BJ (cell line): ENCODE results near the gene AKAP14. TPM values are rescaled to one million over a fixed set of nuclear protein-coding genes. Genes with fewer than 3 reads are reported as not detected.

Experiments used
- CTCF ChIA-PET: fragments of 350-600 bp; formaldehyde crosslinking; extraction: SDS; loops from one replicate; lab custom pipeline; 2021; ENCODE audit warnings: antibody characterized with exemption, inconsistent platforms; lab: Yijun Ruan, JAX
- POLR2A ChIA-PET: fragments of 300-600 bp; sonication (Branson Sonifier 250); formaldehyde crosslinking; extraction: SDS; loops from one replicate; lab custom pipeline; 2021; ENCODE audit warnings: antibody characterized with exemption; lab: Charles Lee
- DNase-seq: peaks from one replicate; pipeline ENCODE4 v3.0.0-alpha.2; 2011; ENCODE audit warnings: low read depth
- H3K27me3 ChIP-seq: 2 replicates; pipeline ENCODE4 v1.6.0; 2011; ENCODE audit warnings: low read length; ENCODE audit not compliant: control insufficient read depth, insufficient read depth
- H3K36me3 ChIP-seq: 2 replicates; pipeline ENCODE4 v1.5.1; 2011; ENCODE audit warnings: low read length; ENCODE audit not compliant: control insufficient read depth, insufficient read depth
- H3K4me3 ChIP-seq: 2 replicates; pipeline ENCODE4 v1.5.1; 2011; ENCODE audit warnings: low read depth, mild to moderate bottlenecking, control low read depth, low read length
- polyA minus RNA-seq: library from RNA; depleted of rRNA, polyadenylated mRNA; stranded (reverse); fragments of >200 nt; gene quantifications from 2 replicates; pipeline ENCODE4 v1.2.3, GENCODE V29; 2011; rRNA and poly(A)+ RNA removed
- polyA plus RNA-seq: library from polyadenylated mRNA; depleted of rRNA; stranded (reverse); fragments of >200 nt; gene quantifications from 2 replicates; pipeline ENCODE4 v1.2.3, GENCODE V29; 2011; rRNA removed
- TF ChIP-seq, protein P1 (sequence below): IDR thresholded peaks from 2 replicates; pipeline ENCODE4 v1.5.1; 2011; ENCODE audit warnings: low read depth, mild to moderate bottlenecking, control low read depth, inconsistent platforms, low read length, moderate library complexity; ENCODE audit not compliant: insufficient read depth

The AKAP14 gene
- polyA plus RNA-seq (not detected in 2 replicates), polyA minus RNA-seq (not detected in 2 replicates)

DNA sequence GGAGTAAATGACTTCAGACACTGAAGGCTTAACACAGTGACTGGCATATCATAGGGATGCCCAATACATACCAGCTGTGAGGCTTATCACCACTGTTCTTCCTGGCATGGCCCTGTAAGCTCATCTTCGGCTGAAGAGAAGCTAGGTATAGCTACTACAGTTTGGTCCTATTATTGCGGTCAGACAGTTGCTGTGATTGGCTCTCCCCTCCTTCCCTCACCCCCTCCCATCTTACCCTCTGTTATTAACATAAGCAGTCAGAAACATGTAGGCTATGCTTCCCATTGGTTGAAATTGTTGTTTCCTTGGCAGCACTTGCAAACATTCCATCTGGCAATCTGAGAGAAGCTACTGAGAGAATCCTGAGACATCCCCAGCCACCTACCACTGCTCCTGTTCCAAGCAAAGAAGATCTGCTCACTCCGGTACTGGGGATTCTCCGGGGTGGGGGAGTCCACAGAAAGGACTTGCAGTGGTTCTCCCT, at the start of gene AKAP14:
AKAP14 (plus strand) TSS at position 51 of the 484 bp plus-strand sequence. CDS start 7,331 bp downstream, outside the sequence.
- POLR2A ChIA-PET = no interaction called here
- Histone ChIP-seq H3K27me3 (no peaks in the 10 kb centered on the region), H3K36me3 (no peaks in the 10 kb centered on the region), H3K4me3 (no peak within 1 kb of the TSS)
- TF ChIP-seq, protein P1, sequence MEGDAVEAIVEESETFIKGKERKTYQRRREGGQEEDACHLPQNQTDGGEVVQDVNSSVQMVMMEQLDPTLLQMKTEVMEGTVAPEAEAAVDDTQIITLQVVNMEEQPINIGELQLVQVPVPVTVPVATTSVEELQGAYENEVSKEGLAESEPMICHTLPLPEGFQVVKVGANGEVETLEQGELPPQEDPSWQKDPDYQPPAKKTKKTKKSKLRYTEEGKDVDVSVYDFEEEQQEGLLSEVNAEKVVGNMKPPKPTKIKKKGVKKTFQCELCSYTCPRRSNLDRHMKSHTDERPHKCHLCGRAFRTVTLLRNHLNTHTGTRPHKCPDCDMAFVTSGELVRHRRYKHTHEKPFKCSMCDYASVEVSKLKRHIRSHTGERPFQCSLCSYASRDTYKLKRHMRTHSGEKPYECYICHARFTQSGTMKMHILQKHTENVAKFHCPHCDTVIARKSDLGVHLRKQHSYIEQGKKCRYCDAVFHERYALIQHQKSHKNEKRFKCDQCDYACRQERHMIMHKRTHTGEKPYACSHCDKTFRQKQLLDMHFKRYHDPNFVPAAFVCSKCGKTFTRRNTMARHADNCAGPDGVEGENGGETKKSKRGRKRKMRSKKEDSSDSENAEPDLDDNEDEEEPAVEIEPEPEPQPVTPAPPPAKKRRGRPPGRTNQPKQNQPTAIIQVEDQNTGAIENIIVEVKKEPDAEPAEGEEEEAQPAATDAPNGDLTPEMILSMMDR = no peak
- CTCF ChIA-PET = no interaction called here
- no peak for DNase-seq

DNA sequence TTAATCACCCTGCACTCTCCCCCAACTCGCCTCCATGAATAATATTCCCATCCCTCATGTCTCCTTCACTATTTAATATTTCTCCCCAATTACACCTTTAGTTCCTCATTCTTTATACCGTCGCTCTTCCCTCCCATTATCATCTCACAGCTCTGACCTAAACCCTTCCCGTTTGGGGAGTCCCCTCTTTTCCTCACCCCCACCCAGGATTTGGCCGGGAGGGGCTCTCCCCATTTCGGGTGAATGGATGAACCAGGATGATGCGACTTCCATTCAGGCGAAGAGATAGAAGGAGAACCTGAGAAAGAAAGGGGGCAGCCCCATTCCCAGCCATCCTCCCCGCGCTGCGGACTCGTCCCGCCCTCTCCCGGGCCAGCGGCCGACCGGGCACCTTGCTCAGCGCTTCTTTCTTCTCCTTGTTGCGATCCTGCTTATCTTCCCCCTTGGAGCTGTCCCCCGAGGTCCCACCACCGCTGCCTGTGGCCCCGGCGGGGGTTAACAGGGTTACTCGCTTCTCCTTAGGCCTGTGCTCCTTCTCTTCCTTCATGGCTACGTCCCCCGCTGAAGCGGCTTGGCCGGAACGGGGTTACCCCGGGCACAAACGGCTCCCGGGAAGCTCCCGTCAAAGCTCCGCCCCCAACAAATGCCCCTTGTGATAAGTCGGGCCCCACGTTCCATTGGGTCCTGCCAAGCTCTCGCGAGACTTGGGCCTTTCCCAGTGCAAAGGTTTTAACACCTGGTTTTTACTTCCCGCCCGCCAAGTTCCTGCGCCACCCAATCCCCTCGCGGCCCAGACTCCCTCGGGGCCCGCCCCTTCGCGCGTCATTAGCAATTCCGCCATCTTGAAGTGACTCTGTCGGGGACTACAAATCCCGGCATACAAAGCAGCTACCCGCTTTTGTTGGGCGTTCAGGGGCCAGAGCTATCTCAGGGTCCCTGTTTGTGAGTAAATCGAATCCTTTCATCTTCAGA, 43.0 kb upstream of the AKAP14 start, which contains the start of gene UPF3B:
UPF3B (minus strand) TSS at position 582 of the 972 bp plus-strand sequence; CDS start at position 547, 35 bp downstream.
- DNase-seq = peak; percentile 93
- ChIA-PET POLR2A (interaction anchor here (0.6 to 1.4 kb wide), 5 partner anchors 18 to 520 kb away, joined by 3 to 11 read pairs (median 4); partner anchors contain the start of gene RPL39), CTCF (interaction anchor here (1.1 to 1.2 kb wide), 2 partner anchors 18 to 336 kb away, joined by 3 read pairs; no protein-coding TSS in a partner anchor)
- no peaks in the 10 kb centered on the region for H3K27me3 ChIP-seq
- no peaks in the 10 kb centered on the region for H3K36me3 ChIP-seq
- TF ChIP-seq, protein P1 = 0 out of 2 replicates have a peak, but pooled peaks have one; percentile 9
- peak within 1 kb of the TSS; percentile 67 for H3K4me3 ChIP-seq

DNA sequence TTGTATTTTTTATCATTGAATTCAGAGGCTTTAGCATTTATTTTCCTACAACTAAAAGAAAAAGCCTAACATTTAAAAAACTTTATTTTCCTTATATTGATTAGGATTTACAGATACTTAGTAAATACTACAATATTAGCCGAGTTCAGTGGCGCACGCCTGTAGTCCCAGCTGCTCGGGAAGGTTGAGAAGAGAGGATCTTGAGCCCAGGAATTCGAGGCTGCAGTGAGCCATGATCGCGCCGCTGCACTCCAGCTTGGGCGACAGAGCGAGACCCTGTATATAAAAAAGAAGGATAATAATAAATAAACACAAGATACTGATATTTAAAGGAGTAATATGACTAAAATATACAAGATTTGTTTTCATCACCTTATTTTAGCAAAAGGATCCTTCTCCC, 42.2 kb upstream of the AKAP14 start:
- ChIA-PET CTCF (interaction anchor here (1.1 to 1.2 kb wide), 2 partner anchors 17 to 337 kb away, joined by 3 read pairs; no protein-coding TSS in a partner anchor), POLR2A (interaction anchor here (0.6 to 1.4 kb wide), 5 partner anchors 17 to 520 kb away, joined by 3 to 11 read pairs (median 4); partner anchors contain the start of gene RPL39)
- no peaks in the 10 kb centered on the region for H3K36me3 ChIP-seq
- H3K4me3 ChIP-seq = peak overlapping the region; percentile 33
- H3K27me3 ChIP-seq = no peaks in the 10 kb centered on the region
- DNase-seq = no peak
- TF ChIP-seq, protein P1 = no peak

DNA sequence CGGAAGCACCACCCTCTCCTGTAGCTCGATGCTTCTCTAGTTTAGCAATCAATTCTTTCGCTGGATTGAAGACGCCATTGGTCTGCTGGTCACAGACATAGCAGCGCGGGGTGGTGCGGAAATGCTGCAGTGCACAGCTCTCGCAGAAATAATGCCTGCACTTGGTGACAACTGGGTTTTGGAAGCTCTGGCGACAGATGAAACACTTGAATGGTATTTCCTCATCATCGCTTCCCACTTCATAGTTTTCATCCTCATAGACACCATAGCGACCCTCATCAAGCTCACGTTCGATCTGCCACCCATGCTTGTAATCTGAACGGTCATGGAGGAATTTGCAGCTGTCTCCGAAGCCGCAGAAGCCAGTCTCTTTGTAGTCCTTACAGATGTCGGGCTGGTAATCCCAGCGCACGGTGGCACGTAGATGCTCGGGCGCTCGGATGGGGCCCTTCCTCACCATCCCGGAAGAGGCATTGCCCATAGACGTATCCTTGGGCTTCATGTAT, 25.0 kb upstream of the AKAP14 start:
- ChIA-PET POLR2A (interaction anchor here (1.3 kb wide), 1 partner anchor 18 kb away, joined by 4 read pairs; the partner anchor contains the start of gene UPF3B), CTCF (interaction anchor here (1.5 kb wide), 1 partner anchor 18 kb away, joined by 3 read pairs; the partner anchor contains the start of gene UPF3B)
- TF ChIP-seq, protein P1 = no peak
- no peaks in the 10 kb centered on the region for H3K36me3 ChIP-seq
- H3K4me3 ChIP-seq = peak overlapping the region; percentile 59
- H3K27me3 ChIP-seq = no peaks in the 10 kb centered on the region
- DNase-seq = no peak

DNA sequence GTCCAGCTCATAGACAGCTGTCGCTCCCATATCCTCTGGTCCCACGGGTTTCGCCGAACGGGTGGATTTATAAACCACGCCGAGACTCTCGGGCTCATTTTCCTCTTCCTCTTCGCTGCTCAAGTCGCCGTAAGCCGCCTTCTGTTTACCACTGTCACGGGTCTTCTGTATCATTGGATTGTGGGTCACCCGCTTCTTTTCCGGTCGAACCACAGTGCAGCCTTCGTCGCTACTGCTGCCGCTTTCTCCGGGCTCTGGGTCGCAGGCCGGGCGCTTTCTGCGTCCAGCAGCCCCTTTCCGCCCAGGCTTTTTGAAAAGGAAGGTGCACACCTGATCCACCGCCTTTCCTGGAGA, 24.5 kb upstream of the AKAP14 start:
- POLR2A ChIA-PET = no interaction called here
- CTCF ChIA-PET = interaction anchor here (1.5 kb wide), 1 partner anchor 18 kb away, joined by 3 read pairs; the partner anchor contains the start of gene UPF3B
- no peaks in the 10 kb centered on the region for H3K36me3 ChIP-seq
- TF ChIP-seq, protein P1 = no peak
- no peaks in the 10 kb centered on the region for H3K27me3 ChIP-seq
- H3K4me3 ChIP-seq = peak overlapping the region; percentile 59
- no peak for DNase-seq
